NCI-H187 (cell line): Measurements from ENCODE around the gene DDIAS.
A peak's percentile ranks its signal among the peaks of the same experiment; 100 is the strongest.
"Not testable (repeated sequence)": the region's sequence is repeated elsewhere in the genome, so short reads cannot be mapped to it uniquely, and the experiment has no call there.

Experiments used
- DNase-seq, 2 experiments: peaks; one replicate each; lab custom pipeline; 2025; lab: John Stamatoyannopoulos, UW

The DDIAS gene

DNA sequence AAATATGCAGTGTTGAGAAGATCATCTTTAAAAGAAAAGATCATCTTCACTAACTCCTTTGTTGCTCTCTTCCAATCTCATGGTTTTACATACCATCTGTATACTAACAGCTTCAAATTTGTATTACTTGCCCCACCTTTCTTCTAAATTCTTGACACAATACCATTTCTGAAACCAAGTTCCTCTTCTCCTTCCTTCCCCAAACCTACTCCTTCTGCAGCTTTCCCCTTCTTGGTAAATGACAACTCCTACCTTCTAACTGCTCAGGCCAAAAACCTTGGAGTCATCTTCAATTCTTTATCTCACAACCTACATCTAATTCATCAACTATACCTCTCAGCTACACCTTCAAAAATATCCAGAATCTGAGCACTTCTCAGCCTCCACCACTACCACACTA lies 10.6 kb upstream of the DDIAS start:
- no peak for DNase-seq

- no peak for DNase-seq
These were observed 8.8 kb upstream of the DDIAS start for GRCh38 chr11:82892611-82893169.

DNA sequence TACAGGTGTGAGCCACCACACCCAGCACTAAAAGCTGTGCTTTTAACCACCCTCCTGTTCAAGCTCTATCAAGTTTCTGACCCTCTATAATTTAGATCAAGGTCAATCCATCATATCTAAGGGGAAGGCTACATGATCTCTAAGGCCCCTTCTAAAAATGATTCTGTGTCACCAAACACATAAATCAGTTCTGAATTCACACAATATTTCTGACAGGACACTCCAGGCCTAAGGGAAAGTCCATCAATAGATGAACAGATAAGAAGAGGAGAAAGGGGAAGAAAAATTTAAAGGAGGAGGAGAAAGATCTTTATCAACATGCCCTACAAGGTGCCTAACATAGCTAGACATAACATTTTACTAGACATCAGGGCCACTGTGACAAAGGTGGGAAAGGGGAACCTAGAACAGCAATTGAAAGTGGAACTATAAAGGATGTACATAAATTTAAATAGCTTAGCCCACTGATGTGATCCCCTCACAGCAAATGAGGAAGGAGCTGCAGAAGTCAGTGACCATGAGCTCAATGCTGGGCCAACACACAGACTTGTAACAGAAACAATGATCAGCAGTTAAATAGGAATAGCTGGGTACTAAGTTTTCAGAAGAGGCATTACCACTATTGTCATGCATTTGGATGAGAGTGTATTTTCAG lies 6.0 kb upstream of the DDIAS start:
- DNase-seq: no peak

GRCh38 chr11:82896183-82896582 lies 5.4 kb upstream of the DDIAS start:
- DNase-seq: no peak

DNA sequence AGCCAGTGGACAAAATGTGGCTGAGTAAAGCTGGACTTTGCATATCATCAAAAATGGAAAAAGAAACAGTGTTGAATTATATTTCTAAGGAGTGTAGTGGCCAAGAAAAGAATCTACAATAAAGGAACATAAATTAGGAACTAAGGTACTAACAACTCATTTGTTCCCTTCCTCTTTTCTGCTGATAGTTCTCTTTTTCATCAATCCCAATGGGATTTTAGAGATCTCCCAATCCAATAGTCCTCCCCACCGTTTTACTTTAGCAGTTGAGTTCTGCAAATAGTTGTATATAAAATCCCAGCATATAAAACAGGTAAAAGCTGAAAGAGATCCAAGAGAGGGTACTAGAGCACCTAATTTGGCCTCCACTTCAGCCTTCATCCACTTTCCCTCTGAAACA lies 3.3 kb upstream of the DDIAS start:
- no peak for DNase-seq

DNA sequence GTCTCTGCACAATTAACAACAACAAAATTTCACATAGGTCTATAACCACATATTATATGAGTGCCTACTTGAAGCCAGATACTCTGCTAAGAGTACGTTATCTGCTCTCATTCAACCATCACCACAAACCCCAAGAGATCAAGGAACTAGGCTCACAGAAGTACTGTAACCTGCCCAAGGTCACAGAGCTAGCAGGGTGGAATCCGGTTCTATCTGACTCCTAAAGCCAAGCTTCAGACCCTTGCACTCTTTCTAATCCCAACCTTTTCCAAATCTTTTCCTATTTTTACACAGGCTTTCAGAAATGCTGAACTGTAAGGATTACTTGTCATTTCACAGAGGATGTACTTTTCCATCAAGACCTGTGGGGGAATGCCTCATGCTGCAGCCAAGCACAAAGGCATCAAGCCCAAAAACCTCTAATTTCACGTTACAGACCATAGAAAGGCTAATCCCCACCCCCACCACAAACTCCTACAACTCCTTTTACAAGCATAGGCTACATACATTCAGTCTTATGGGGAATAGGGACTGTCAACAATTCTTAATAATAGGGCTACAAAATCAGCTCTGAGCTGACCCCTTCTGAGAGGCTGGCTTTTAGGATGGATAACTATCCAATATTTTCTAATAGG lies 2.2 kb upstream of the DDIAS start:
- DNase-seq: peak in 1 of 2 experiments; percentile 41

- DNase-seq: no peak
These were observed 1.6 kb upstream of the DDIAS start for GRCh38 chr11:82899957-82900276.

DNA sequence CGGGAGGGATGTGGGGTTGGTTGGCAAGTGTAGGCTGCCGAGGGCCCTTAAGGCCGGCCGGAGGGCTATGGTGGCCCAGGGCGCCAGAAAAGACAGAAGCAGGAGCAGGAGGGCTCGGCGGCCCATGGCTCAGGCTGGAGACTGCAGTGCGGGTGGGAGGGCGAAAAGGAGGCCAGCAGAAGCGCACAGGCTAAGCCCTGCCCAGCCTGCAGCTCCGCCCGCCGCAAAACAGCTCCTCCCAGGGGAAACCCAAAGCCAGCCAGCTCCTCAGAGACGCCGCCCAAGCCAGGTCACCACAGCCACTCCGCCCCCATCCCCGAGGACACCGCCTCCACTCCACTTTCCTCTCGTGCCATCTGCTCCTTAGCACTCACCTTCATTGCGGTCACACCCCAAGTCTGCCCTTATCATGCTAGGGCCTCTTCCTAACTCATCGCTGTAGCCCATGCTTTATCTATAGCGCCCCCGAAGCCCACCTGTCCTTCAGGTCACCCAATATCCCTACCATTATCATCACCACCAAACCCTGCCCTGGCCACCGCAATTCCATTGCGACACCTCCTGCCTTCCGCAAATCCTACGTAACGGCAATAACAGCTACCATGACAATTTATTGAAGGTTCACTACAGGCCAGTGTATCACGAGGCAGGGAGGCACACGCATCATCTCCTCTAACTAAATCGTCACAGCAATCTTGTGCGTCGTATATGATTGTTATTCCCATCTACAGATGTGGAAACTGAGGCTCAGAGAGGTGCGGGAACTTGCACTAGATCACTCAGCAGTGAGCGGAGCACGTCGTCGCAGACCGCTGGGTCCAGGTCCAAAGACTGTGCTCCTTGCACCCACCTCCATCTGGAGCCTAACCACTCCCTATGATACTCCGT lies 1.0 kb upstream of the DDIAS start, which contains the start of gene PRCP:
Gene PRCP, minus strand, starts transcription at position 154 of the 888 bp plus-strand sequence. Its CDS starts 28 bp downstream, at position 126.
- peak; percentile 88 to 89 for DNase-seq

DNA sequence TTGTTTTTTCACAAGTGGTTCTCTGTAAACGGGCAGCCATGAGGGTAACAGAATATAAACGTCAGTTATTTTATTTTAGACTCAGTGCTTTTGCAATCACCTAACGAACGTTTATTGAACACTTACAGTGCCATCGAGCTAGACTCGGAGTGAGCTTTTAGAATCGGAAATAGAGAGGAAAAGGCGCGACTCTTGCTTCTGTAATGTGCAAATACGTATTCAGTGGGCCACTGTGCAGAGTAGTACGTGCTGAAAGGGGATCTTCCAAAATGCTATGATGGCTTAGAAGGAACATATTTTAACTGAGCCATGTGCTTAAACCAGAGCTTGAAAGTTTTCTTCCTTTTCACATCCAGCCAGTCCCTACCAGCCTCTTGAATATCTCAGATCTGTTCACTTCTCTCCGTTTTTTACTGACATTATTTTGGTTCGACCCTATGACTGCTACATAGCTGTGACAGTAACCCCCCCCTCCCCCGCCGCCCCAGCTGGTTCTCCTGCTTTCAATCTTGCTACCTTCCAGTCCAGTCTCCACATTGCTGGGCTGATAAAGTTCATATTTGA lies 468 bp downstream of the DDIAS start:
- no peak for DNase-seq

DNA sequence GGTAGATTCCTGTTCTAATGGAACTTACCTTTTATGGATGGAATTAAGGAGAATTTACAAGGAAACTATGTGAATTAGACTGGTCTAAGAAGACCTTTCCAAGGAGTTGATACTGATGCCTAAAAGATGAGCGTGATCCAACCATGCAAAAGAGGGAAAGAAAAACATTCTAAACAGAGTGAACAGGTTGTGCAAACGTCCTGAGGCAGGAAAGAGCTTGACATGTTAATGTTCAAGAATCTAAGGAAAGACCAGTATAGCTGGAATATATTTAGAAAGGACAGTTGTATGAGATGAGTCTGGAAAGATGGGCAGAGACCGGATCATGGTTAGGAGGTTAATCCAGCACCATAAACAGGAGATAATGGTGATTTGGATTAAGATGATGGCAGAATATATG lies 1.3 kb downstream of the DDIAS start:
- no peak for DNase-seq

GRCh38 chr11:82903843-82904586 lies 2.5 kb downstream of the DDIAS start:
- no peak for DNase-seq

DNA sequence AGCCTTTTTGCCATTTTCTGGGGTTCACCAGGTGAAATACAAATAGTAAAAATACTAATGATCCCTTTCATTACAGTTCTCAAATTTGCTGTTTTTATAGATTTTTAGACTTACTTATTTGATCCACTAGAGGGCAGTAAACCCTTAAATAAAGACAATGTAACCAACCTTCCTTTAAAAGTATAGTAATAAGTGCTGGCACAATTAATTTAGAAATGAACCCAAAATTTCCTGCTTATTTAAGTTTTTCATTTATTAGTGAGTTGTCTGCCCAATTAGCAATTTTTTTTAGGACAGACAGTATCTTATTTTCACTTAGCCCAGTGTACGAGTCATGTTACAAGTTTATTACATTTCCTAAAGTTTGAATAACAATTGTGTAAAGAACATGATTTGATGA lies 4.7 kb downstream of the DDIAS start:
- no peak for DNase-seq

DNA sequence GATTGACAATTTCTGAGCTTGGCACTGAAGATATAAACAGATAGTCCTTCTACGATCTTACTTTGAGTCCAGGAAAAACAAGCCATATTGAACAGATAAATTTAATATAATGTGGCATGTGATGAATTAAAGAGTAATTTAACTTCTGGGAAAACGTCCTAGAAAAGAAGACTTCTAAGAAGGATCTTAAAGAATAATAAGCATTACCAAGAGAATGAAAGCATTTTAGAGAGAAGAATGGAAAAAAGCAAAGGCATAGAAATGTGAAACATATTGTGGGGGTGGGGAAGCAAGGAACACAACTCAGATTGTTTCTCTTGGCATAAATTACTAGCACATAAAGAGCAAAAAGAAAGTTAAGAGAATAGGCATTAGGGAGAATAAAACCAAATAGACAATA lies 5.4 kb downstream of the DDIAS start:
- no peak for DNase-seq

DNA sequence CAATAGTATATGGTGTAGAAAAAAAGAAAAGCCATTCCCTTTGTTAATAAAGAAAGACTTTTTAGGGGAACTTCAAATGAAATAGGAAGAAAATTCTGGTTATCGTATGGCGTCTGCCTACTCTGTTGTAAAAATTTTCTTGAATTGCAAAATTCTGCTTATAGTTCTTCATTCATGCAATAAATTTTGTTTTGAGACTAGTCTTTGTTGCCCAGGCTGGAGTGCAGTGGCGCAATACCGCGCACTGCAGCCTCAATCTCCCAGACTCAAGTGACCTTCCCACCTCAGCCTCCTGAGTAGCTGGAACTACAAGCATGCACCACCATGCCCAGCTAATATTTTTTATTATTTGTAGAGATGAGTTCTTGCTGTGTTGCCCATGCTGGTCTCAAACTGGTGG lies 5.8 kb downstream of the DDIAS start:
- DNase-seq: no peak

GRCh38 chr11:82908311-82908710 lies 6.8 kb downstream of the DDIAS start:
- no peak for DNase-seq

- DNase-seq: no peak
These were observed 7.6 kb downstream of the DDIAS start for GRCh38 chr11:82909015-82909640.

DNA sequence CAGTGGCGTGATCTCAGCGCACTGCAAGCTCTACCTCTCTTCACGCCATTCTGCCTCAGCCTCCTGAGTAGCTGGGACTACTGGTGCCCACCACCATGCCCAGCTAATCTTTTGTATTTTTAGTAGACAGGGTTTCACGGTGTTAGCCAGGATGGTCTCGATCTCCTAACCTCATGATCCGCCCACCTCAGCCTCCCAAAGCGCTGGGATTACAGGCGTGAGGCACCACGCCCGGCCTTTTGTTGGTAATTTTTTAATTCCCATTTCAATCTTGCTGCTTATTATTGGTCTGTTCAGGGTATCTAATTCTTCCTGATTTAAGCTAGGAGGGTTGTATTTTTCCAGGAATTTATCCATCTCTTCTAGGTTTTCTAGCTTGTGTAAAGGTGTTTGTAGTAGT lies 18.2 kb downstream of the DDIAS start:
- not testable (repeated sequence) for DNase-seq

- DNase-seq: not testable (repeated sequence)
These were observed 18.7 kb downstream of the DDIAS start for GRCh38 chr11:82920227-82920626.

DNA sequence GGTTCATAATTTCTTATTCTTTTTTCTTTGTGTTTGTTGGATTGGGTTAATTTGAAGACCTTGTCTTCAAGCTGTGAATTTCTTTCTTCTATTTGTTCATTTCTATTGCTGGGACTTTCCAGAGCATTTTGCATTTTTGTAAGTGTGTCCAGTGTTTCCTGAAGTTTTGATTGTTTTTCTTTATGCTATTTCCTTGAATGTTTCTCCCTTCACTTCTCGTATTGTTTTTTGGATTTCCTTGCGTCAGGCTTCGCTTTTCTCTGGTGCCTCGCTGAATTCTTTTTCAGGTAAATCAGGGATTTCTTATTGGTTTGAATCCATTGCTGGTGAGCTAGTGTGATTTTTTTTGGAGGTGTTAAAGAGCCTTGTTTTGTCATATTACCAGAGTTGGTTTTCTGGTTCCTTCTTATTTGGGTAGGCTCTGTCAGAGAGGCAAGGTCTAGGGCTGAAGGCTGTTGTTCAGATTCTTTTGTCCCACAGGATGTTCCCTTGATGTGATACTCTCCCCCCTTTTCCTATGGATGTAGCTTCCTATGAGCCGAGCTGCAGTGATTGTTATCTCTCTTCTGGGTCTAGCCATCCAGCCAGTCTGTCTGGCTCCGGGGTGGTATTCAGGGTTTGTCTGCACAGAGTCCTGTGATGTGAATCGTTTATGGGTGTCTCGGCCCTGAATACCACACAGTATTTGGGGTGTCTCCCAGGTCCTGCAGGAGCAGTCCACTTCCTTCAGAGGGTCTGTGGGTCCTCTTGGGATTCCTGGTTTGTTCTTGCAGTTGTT lies 21.0 kb downstream of the DDIAS start:
- not testable (repeated sequence) for DNase-seq

DNA sequence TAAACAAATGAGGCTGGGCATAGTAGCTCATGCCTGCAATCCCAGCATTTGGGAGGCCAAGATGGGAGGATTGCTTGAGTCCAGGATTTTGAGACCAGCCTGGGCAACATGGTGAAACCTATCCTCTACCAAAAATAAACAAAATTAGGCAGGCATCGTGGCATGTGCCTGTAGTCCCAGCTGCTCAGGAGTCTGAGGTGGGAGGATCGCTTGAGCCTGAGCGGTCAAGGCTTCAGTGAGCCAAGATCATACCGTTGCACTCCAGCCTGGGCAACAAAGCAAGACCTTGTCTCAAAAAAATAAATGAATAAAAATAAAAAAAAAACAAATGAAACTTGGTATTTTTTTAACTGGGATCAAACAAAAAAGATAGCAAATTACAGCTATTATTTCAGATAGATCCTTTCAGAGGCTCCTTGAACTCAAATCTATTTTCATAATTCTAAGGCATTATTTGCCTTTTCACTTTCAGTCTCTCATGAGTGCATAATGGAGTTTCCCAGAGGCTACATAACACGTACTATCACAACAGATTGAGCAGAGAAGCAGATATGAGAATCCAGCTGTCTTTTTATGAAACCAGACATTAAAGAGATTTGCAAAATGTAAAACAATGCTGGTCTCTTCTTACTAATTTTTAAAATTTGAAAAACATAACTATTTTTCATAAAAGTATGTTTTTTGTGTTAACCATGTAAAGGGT lies 23.1 kb downstream of the DDIAS start:
- DNase-seq: no peak
